ENCODE results near the gene TMEM178A. TPM values are rescaled to one million over a fixed set of nuclear protein-coding genes. Genes with fewer than 3 reads are reported as not detected.

The TMEM178A gene
- total RNA-seq, 1 experiment from 2014 or later = 7.5 TPM

DNA sequence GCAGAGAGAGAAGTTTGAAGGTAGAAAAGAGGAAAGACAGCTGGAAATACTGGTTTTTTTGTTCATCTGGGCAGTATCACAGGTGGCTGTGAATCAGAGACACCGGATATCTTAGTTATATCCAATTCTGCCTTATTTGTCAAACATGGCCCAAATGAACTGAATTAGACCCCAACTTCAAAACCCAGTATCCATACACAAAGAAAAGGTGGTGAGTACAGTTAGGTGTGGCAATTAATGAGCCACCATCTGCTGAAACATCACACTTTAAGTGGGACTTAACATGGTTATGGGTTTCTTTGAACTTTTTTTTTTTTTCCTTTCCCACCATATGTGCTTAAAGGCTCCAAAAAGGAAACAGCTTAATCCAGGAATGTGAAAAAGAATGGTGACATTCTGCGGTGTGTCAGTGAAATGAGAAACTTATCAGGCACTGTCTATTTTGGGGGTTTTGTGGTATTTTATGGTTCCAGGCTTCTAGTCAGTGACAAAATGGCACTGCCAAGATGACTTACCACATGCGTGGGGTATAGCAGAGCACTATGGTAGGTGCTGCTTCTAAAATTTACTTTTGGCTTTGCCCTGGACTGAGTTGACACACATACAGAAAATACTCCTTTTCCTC is 5.0 kb upstream of the TMEM178A start:
- no peaks in the 10 kb centered on the region for H3K9me3 Mint-ChIP-seq
- Histone ChIP-seq H3K9me3 (ENCODE audit: control insufficient read depth, low read depth, low read length) (no peaks in the 10 kb centered on the region), H2AK5ac (ENCODE audit: insufficient read length, low read length) (no peak overlapping the region), H3K14ac (ENCODE audit: insufficient read depth, low read length) (no peak overlapping the region), H2BK15ac (ENCODE audit: low read depth, low read length) (no peak overlapping the region), H2BK120ac (ENCODE audit: low read depth, low read length, poor library complexity, severe bottlenecking) (no peak overlapping the region), H2AFZ (ENCODE audit: low read length) (no peak overlapping the region), H3K4ac (ENCODE audit: low read depth, low read length) (no peak overlapping the region), H4K5ac (ENCODE audit: insufficient read length, low read depth, low read length) (no peak overlapping the region), H2BK5ac (ENCODE audit: insufficient read length, low read length) (no peak overlapping the region), H3K4me1 (ENCODE audit: insufficient read depth, low read length) (peaks cover 4% of the 10 kb centered on the region; the same call in 1 of the 2 replicates), H4K20me1 (ENCODE audit: control insufficient read depth, insufficient read depth, insufficient read length) (no peaks in the 10 kb centered on the region), H3K56ac (ENCODE audit: insufficient read length, low read depth, low read length) (no peak overlapping the region), H3K4me2 (ENCODE audit: insufficient read depth, insufficient read length, low read length) (no peak overlapping the region), H3K23me2 (ENCODE audit: insufficient read length, low read depth, low read length, poor library complexity, severe bottlenecking) (peaks cover 7% of the 10 kb centered on the region), H3K79me1 (ENCODE audit: insufficient read depth, low read depth, low read length, poor library complexity, severe bottlenecking) (no peaks in the 10 kb centered on the region), H4K8ac (replicated peaks; ENCODE audit: insufficient read length, low read depth, low read length) (no peak overlapping the region), H3K18ac (ENCODE audit: insufficient read length, low read depth, low read length) (no peak overlapping the region), H3K27ac (ENCODE audit: insufficient read length, low read depth, low read length) (no peak overlapping the region), H4K91ac (ENCODE audit: insufficient read length, low read depth, low read length) (no peak overlapping the region), H2BK20ac (ENCODE audit: low read depth, low read length, poor library complexity, severe bottlenecking) (no peak overlapping the region), H3K27me3 (ENCODE audit: insufficient read depth, low read length) (peaks cover 4% of the 10 kb centered on the region; the same call in 1 of the 2 replicates), H2BK12ac (ENCODE audit: insufficient read length, low read depth, low read length) (no peak overlapping the region), H3K23ac (ENCODE audit: insufficient read length, low read depth, low read length) (no peak overlapping the region), H3K9ac (ENCODE audit: extremely low read depth, insufficient read length, low read length) (no peak overlapping the region), H3T11ph (ENCODE audit: low read length) (no peak overlapping the region), H3K79me2 (ENCODE audit: insufficient read depth, low read length) (no peaks in the 10 kb centered on the region)
- TF ChIP-seq, protein P1, sequence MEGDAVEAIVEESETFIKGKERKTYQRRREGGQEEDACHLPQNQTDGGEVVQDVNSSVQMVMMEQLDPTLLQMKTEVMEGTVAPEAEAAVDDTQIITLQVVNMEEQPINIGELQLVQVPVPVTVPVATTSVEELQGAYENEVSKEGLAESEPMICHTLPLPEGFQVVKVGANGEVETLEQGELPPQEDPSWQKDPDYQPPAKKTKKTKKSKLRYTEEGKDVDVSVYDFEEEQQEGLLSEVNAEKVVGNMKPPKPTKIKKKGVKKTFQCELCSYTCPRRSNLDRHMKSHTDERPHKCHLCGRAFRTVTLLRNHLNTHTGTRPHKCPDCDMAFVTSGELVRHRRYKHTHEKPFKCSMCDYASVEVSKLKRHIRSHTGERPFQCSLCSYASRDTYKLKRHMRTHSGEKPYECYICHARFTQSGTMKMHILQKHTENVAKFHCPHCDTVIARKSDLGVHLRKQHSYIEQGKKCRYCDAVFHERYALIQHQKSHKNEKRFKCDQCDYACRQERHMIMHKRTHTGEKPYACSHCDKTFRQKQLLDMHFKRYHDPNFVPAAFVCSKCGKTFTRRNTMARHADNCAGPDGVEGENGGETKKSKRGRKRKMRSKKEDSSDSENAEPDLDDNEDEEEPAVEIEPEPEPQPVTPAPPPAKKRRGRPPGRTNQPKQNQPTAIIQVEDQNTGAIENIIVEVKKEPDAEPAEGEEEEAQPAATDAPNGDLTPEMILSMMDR (conservative IDR thresholded peaks at IDR 0.05) = no peak
- H3K4me1 Mint-ChIP-seq = peaks cover 19 to 24% of the 10 kb centered on the region in 2 experiments
- no peak for DNase-seq
- H3K27me3 Mint-ChIP-seq (ENCODE audit: low read depth) = peaks cover 20% of the 10 kb centered on the region
- H3K4me3 Mint-ChIP-seq = no peak overlapping the region
- WGBS (ENCODE audit: extremely low coverage, insufficient read length, low lambda C conversion rate) = no CpG with 5 or more reads among the region's 3 CpGs
- H3K27ac Mint-ChIP-seq = peak overlapping the region in 1 of 3 experiments; percentile 10; a peak in 1 of 7 replicates
- no peaks in the 10 kb centered on the region; a peak in 1 of 7 replicates for H3K36me3 Mint-ChIP-seq (ENCODE audit: insufficient read depth in 1 of 3, low read depth in 3 of 3)

All from H9 (cell line).